Stimulated activated CD8-positive, alpha-beta memory T cell treated with anti-CD3 and anti-CD28 coated beads, Interleukin-4, amount 100 ng/mL, for 1 hour (primary cell): Measurements from ENCODE around the gene SLC28A1.

Source experiments
- DNase-seq, 2 donors: peaks; one replicate each; pipeline ENCODE4 v3.0.0-alpha.2; 2020; ENCODE audit warnings: low read depth in 2 of 2, low spot score in 1 of 2

Gene SLC28A1

DNA sequence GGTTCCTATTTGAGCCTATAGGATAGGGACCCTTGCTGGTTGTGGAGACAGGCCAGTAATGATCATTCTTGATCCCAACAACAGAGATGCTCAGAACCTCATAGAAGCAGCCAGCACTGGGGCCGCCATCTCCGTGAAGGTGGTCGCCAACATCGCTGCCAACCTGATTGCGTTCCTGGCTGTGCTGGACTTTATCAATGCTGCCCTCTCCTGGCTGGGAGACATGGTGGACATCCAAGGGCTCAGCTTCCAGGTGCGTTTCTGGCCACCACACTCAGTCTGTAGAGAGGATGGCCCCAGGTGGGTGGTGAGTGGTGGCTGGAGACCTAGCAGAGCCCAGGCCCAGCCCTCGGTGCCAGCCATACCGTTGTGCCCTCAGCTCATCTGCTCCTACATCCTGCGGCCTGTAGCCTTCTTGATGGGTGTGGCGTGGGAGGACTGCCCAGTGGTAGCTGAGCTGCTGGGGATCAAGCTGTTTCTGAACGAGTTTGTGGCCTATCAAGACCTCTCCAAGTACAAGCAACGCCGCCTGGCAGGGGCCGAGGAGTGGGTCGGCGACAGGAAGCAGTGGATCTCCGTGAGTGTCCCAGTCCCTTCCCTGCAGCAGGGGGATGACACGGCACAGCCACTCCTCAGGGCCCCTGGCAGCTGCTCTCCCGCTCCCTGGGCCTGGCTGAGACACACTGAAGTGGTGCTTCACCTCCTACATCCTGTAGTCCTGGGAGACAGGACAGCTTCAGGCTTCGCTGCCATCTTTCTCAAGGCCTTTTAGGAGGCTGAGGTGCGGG is 50.7 kb downstream of the SLC28A1 start:
- no peak for DNase-seq

DNA sequence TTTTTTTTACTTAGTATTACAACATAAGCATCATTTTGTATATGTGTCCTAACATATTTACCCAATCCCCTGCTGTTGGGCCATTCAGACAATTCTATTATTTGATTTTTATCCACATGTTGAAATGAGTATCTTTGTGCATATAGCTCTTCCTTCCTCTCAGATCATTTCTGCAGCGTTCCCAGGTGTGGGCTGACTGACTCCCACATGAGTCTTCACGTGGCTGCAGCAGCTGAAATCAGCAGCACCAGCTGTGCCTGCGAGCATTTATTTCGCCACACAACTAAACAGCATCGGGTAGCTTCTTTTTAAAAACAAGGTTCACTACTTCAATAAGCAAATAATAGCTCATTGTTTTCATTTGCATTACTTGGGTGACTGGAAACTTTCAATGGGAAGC is 52.7 kb downstream of the SLC28A1 start:
- DNase-seq: no peak

DNA sequence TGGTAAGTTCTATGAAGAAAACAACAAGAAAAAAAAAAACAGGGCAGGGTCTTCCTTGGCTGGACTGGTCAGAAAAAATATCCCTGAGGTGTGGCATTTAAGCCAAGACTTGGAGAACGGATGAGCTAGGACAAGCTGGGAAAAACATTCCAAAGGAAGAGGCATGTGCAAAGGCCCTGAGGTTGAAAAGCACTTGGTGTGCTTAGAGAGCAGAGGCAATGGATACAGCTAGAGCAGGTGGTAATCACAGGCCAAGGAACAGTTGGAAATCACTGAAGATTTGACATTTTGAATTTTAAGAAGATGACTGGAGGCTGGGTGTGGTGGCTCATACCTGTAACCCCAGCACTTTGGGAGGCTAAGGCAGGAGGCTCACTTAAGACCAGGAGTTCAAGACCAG is 54.3 kb downstream of the SLC28A1 start:
- DNase-seq: no peak

DNA sequence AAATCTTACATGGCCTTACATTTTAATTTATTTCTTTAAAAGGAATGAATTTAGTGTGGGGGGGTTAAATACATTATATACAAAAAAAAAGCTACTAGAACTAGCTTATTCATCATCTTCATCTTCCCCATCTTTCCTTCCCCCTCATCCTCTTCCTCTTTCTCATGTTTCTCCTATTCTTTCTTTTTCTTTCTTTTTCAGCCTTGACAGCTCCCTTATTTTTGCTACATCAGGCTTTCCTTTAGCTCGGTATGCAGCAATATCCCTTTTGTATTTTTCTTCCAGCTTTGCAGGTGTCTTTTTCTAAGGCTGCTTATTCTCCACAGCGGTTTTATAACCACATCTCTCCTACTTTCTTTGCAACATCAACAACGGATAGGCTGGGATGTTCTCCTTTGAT is 55.9 kb downstream of the SLC28A1 start:
- no peak for DNase-seq

DNA sequence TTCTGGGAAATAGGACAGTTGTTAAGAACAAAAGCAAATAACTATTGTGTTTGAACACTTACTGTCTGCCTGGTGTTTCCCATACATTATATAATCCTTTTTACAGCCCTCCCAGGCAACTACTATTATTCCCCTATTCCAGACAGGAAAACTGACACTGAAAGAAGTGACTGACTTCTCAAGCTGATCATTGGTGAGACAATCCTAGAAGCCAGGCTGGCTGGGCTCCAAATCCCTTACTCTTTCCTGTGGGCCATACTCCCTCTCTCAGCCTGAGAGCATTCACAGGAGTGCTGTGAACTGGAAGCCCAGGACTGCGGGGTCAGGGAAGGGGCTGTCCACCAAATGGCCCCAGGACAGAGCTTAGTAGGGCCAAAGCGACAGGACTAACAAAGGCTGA is 58.0 kb downstream of the SLC28A1 start:
- DNase-seq: no peak

DNA sequence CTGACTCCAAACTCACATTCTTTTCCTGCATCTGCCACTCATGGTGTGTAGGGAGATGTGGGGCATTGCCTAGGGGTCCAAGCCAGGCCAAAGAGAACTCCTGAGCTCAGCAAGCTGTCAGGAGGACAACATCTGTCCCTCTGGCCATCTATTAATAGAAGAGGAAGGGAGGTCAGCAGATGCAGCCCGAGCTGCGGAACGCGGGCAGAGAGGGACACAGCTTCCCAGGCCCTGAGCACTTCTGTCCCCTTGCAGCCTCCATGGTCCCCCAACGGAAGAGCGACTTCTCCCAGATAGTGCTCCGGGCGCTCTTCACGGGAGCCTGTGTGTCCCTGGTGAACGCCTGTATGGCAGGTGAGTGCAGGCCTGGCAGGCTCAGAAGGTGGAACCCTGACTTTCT is 59.8 kb downstream of the SLC28A1 start:
- no peak for DNase-seq

DNA sequence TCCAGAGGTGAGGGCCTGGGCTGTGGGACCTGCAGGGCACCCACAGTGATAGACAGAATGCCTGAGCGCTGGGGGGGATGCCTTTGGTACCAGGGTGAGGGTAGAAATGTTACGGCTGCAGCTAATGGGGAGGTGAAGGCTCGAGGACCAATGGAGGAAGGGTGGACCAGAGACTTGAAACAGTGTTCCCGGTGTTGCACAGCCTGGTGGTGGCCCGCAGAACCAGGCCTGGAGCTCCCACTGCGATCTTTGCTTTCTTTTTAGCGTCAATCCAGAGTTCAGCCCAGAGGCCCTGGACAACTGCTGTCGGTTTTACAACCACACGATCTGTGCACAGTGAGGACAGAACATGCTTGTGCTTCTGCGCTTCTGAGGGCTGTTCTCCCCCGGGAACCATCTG is 60.4 kb downstream of the SLC28A1 start:
- no peak for DNase-seq

DNA sequence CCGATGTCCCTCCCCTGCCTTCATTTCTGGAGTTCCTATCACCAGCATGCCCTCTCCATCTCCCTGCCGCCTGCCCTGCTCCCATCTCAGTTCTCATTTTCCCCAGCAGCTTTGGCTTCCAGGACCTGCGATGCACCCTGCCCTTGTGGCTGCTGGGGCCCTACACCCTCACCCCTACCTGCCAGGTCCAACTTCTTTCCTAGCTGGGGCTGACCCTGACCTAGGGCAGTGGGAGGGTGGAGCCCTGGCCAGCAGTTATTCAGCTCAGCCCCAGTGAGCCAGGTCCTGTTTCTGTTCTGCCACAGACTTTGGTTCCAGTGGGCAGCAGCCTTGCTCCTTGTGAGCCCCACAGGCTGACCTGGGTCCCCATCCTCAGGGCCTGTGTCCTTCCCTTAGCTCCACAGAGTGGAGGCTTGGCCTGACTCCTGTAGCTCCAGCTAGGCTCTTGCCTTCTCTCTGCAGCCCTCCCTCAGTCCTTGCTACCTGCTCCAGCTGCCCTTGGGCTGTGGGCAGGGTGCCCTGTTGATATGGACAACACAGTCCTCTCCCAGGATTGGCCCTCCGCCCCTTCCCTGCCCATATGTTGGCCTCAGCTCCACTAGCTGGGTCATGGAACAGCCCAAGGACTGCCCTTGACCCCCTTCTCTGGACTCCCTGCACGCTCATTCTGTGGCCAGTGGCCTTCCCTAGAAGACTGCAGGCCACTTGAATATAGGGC is 62.5 kb downstream of the SLC28A1 start:
- DNase-seq: no peak

DNA sequence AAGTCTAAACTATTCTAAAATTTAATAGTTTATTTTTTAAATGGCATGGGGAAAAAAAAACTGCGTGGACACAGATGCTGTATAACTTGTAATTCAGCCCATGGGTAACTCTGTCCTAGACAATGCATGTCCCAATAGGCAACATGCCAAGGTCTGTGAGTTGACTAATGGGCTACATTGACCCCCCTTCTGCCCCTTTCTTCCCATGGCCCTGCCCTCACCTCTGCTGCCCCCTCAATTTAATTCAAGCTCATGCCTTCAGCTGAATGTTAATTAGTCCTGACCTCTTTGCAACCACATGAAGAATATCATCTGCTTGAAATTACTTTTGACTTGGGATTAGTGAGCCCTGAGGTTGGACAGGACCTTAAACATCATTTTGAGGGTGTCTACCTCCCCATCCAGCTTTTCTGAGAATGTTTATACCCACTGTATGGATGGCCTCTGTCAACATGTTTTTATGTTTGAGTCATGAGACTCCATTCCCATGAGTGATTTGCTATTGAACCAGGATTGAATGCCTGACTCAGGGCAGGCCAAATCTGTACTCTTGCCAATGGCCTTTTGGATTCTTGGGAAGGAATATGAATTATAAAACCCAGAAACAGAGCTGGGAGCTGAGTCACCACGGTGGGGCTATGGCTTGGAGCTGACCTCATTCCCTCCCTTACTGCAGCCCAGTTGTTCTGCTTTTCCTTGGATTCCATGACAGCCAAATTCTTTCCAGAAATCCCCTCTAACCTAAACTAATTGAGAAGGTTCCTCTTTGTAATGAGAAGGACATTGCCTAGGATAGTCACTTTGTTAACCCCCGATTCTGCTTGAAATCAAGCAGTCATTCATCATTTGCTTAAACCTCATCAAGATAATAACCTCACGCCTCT is 63.7 kb downstream of the SLC28A1 start:
- DNase-seq: no peak

DNA sequence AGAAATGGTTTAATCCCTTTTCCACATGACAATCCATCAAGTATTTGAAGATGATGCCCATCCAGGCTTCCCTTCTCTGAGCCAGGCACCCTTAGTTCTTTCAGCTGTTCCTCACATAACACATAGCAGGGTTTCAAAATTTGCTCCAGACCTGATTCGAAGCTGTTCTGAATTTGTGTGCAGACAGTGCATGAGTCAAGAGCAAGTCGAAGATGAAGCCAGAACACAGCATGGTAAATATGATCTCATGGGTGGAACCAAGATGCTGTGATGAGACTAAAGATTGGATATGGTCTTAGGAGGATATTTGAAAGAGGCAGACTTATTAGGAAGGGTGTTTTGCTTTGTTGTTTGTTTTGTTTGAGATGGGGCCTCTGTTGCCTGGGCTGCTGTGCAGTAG is 64.6 kb downstream of the SLC28A1 start:
- DNase-seq: no peak

DNA sequence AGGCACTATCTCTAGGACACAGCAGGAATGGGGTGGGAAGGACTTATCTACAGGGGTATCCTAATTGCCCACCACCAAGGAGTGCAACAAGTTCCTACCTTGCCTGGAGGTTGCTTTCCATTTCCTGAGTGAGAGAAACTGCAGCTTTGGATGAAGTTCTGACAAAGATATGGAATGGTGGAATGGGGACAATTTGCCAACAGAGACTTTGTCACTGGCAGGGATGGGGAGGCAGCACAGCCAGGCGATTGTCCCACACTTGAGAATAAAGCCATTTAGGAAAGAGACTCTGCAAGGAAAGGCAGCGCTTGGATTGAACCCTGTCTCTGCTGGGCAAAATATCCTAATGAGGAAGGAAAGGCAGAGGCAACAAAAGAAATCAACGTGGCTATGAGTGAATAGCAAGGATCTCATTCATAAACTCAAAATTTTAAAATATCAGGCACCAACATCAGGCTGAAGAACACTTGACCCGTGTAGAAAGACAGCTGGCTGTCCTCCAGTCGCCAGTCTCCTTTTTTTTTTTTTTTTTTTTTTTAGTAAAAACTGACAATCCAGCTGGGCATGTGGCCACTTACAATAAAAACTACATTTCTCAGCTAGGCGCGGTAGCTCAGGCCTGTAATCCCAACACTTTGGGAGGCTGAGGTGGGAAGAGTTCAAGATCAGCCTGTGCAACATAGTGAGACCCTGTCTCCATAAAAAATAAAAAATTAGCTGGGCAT is 65.5 kb downstream of the SLC28A1 start:
- no peak for DNase-seq

DNA sequence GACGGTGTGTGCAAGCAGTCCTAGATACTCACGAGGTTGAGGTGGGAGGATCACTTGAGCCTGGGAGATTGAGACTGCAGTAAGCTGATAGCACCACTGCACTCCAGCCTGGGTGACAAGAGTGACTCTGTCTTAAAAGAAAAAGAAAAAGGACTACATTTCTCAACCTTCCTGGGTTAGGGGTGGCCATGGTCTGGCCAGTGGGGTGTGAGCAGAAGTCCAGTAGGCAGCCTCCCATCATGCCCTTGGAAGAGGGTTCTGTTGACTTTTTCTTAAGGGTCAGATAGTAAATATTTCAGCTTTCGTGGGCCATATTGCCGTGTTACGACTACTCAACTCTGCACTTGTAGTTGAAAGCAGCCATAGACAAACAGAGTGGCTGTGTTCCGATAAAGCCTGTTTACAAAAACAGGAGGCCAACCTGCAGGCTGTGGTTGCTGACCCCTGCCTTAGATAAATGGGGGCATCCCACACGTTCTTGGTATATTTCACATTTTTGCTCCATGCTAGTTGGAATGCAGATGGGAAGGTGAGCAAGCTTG is 66.2 kb downstream of the SLC28A1 start:
- DNase-seq: no peak

DNA sequence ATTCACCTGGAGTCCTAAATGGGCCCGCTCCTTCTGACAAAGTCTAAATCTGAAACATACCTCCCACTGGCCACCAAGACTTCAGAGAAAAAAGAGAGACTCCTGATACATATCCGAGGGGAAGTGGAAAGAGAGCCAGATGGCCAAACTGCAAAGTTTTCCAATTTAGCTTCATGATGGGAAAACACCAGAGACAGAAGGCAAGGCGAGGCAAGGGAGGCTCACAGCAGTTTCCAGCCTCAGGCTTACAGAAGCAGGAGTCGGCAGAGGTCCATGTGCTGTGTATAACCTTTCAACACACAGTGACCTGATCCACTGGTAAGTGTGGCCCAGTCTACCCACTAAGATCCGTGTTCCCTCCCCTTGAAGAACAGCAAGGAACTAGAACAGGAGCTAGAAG is 67.3 kb downstream of the SLC28A1 start:
- no peak for DNase-seq

DNA sequence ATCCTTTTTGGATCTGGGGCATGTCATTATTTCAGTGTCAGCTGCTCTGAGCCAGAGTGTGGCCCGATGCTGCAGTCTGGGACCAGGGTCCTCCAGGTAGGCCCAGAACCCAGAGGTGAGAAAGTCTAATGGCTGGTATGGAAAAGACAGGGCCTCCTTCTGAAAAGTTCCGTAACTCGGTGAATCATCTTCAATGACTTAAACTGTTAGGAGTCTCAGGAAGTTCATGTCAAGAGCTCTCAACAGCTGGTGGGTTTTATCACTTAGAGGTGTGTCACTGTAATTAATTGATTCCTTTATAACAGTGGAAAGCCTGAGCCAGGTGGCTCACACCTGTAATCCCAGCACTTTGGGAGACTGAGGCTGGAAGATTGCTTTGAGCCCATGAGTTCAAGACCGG is 68.7 kb downstream of the SLC28A1 start:
- DNase-seq: no peak

DNA sequence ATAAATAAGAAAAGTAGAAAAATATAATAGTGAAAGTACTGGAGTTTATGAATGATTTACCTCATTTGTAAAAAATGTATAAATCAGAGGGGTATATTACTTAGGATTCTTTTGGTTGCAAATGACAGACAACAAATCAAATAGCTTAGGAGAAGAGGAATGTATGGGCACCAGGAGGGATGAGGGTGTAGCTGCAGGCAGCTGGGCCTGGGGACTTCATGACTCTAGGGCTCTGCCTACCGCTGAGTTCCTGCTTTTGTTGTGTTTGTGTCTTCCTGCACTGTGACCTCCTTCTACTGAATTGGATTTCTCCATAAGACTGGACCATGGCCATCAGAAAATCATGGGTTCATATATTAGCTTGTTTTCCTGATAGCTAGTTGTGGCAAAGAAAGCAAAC is 69.3 kb downstream of the SLC28A1 start:
- no peak for DNase-seq

DNA sequence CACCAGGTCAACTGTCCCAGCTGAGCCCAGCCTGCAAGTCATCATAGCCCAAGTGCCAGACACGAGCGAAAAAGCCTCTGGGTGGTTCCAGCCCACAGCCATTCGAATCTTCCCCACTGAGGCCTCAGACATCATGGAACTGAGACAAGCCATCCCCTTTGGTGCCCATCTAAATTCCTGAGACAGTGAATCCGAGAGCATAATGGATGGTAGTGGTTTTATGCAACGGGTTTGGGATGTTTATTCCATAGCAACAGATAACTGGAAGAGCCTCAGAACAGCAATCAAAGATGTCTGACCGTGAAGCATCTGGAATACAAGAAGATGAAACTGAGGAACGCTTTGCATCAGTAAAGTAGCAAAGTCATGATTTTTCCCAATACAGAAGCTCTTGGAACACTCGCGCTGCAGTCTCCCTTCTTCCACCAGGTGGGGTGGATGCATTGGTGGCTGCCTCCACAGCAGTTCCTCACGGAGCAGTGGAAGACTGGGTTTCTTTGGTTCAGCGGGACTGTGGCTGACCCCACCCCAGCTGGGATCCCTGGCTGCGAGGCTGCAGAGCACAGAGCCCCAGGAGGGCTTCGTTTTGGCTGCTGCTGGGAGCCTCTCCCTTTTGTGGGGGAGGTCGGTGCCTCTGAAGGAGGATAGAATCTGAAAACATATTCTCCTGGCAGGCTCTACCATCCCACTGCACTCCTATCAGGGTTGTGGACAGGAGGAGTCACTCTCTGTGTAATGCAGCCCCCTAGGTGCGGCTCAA is 70.8 kb downstream of the SLC28A1 start:
- DNase-seq: no peak

DNA sequence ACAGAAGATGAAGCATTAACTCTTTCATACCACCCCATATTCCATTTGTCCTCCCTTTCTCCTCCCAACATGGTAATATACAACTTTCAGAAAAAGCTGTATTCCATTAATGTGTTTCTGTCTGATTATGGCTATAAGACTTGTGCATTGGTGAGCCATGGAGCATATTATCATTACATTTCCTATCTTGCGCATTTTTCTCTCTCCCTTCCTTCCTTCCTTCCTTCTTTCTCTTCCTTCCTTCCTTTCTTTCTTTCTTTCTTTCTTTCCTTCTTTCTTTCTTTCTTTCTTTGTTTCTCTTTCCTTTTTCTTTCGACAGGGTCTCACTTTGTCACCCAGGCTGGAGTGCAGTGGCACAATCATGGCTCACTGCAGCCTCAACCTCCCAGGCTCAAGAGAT is 71.7 kb downstream of the SLC28A1 start:
- DNase-seq: no peak

DNA sequence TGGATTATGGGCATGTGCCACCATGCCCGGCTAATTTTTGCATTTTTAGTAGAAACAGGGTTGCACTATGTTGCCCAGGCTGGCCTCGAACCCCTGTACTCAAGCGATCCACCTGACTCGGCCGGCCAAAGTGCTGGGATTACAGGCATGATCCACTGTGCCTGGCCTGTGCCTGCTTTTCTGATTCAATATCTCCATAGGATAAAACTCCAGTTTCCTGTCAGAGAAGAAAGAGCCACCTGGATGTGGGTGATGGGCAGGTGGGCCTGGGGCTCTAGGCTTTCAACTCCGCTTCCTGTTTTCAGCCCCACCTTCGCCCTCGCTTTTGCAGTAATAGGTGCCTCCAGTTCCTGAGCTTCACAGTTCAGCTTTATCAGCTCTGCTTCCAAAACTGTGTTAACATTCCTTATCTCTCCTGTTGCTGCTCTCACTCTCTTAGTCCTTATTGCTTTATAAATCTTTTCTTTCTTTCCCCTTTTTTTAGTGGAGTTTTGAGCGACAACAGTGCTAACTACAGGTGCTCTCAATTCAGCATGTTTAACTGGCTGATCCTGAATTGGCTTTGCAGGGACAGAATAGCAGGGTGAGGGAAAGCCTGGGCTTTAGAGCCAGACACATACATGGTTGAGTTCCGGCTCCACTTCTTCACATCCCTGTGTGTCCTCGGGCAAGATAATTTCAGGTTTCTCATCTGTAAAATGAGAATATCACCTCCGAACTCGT is 76.1 kb downstream of the SLC28A1 start:
- no peak for DNase-seq

DNA sequence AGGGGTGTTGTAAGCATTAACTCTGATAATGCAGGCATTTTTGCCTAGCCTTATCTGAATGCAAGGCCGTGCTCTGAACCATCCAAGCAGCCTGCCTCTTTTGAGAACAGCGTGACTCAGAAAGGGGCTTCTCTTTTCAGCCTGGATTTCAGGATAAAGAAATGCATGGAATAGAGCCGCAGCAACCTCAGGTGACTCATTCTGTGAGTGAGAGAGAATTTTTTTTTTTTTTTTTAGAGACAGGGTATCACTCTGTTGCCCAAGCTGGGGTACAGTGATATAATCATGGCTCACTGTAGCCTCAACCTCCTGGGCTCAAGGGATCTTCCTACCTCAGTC is 76.6 kb downstream of the SLC28A1 start:
- no peak for DNase-seq

DNA sequence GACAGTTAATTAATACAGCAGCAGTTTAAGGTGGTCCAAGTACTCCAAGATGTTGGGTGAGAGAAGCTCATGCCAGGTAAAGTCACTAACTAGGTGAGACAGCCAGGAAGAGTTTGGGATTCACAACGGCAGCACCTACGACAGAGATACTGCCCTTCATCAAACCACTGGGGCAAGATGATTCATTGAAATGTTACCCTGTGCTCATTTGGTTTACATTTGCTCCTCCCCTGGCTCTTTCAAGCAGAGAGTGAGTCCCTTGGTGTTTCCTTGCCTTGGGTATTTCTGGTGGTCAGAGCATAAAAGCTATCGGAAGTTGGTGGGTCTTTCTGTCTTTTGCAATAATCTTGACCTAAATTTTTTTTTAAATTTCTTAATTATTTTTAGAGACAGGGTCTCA is 77.2 kb downstream of the SLC28A1 start:
- DNase-seq: no peak
